Measurements from ENCODE around the gene SCN1A.

DNA sequence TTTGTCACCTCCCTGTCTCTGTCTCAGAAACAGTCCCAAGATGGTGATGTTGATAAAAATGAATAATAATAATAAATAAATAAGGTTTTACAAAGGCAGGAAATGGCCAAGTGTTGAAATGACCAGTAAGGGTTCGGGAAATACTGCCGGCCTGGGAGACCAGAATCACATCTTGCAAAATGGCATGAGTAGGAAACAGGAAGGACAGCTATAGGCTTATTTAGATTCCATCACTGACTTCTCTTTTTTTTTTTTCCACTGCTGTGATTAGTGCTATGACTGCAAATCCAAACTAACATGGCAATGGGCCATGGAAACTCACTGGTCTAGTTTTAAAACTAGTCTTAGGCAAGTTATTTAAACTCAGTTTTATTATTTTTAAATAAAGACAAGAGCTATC, 60.6 kb downstream of the SCN1A start:
- no peak for TF ChIP-seq CEBPB (IDR thresholded peaks at IDR 0.05; ENCODE audit: borderline replicate concordance, low read depth, low read length)
- no peak for TF ChIP-seq KLF12 (CRISPR knock-in tag; IDR thresholded peaks at IDR 0.05; ENCODE audit: borderline replicate concordance)
- no peak for TF ChIP-seq ZFYVE20 (CRISPR knock-in tag; IDR thresholded peaks at IDR 0.05; ENCODE audit: borderline replicate concordance, low read depth)
- TF ChIP-seq NFE2L2 (IDR thresholded peaks at IDR 0.05; ENCODE audit: low read length): no peak
- TF ChIP-seq, protein P1, sequence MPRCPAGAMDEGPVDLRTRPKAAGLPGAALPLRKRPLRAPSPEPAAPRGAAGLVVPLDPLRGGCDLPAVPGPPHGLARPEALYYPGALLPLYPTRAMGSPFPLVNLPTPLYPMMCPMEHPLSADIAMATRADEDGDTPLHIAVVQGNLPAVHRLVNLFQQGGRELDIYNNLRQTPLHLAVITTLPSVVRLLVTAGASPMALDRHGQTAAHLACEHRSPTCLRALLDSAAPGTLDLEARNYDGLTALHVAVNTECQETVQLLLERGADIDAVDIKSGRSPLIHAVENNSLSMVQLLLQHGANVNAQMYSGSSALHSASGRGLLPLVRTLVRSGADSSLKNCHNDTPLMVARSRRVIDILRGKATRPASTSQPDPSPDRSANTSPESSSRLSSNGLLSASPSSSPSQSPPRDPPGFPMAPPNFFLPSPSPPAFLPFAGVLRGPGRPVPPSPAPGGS (CRISPR knock-in tag; IDR thresholded peaks at IDR 0.05): no peak
- TF ChIP-seq, protein P2, sequence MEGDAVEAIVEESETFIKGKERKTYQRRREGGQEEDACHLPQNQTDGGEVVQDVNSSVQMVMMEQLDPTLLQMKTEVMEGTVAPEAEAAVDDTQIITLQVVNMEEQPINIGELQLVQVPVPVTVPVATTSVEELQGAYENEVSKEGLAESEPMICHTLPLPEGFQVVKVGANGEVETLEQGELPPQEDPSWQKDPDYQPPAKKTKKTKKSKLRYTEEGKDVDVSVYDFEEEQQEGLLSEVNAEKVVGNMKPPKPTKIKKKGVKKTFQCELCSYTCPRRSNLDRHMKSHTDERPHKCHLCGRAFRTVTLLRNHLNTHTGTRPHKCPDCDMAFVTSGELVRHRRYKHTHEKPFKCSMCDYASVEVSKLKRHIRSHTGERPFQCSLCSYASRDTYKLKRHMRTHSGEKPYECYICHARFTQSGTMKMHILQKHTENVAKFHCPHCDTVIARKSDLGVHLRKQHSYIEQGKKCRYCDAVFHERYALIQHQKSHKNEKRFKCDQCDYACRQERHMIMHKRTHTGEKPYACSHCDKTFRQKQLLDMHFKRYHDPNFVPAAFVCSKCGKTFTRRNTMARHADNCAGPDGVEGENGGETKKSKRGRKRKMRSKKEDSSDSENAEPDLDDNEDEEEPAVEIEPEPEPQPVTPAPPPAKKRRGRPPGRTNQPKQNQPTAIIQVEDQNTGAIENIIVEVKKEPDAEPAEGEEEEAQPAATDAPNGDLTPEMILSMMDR (CRISPR knock-in tag; IDR thresholded peaks at IDR 0.05): no peak
- no peak for TF ChIP-seq ZNF773 (CRISPR knock-in tag; IDR thresholded peaks at IDR 0.05; ENCODE audit: borderline replicate concordance)
- TF ChIP-seq ZNF83 (CRISPR knock-in tag; IDR thresholded peaks at IDR 0.05; ENCODE audit: borderline replicate concordance): no peak
- no peak for TF ChIP-seq CEBPG (CRISPR knock-in tag; IDR thresholded peaks at IDR 0.05)
- TF ChIP-seq, protein P3, sequence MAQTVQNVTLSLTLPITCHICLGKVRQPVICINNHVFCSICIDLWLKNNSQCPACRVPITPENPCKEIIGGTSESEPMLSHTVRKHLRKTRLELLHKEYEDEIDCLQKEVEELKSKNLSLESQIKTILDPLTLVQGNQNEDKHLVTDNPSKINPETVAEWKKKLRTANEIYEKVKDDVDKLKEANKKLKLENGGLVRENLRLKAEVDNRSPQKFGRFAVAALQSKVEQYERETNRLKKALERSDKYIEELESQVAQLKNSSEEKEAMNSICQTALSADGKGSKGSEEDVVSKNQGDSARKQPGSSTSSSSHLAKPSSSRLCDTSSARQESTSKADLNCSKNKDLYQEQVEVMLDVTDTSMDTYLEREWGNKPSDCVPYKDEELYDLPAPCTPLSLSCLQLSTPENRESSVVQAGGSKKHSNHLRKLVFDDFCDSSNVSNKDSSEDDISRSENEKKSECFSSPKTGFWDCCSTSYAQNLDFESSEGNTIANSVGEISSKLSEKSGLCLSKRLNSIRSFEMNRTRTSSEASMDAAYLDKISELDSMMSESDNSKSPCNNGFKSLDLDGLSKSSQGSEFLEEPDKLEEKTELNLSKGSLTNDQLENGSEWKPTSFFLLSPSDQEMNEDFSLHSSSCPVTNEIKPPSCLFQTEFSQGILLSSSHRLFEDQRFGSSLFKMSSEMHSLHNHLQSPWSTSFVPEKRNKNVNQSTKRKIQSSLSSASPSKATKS (CRISPR knock-in tag; IDR thresholded peaks at IDR 0.05): no peak
- TF ChIP-seq, protein P4, sequence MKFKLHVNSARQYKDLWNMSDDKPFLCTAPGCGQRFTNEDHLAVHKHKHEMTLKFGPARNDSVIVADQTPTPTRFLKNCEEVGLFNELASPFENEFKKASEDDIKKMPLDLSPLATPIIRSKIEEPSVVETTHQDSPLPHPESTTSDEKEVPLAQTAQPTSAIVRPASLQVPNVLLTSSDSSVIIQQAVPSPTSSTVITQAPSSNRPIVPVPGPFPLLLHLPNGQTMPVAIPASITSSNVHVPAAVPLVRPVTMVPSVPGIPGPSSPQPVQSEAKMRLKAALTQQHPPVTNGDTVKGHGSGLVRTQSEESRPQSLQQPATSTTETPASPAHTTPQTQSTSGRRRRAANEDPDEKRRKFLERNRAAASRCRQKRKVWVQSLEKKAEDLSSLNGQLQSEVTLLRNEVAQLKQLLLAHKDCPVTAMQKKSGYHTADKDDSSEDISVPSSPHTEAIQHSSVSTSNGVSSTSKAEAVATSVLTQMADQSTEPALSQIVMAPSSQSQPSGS (CRISPR knock-in tag; IDR thresholded peaks at IDR 0.05): no peak
- no peak for TF ChIP-seq KDM4B (CRISPR knock-in tag; IDR thresholded peaks at IDR 0.05)
- no peak for TF ChIP-seq ZFX (CRISPR knock-in tag; IDR thresholded peaks at IDR 0.05; ENCODE audit: low read depth)
